Chondrocyte (in vitro differentiated cells): Measurements from ENCODE around the gene GLS. TPM values are rescaled to one million over a fixed set of nuclear protein-coding genes. Genes with fewer than 3 reads are reported as not detected.

Source experiments
- DNase-seq: peaks from one replicate; pipeline ENCODE4 v3.0.0; 2021; ENCODE audit warnings: mixed read lengths, low spot score
- H3K27ac Mint-ChIP-seq: one replicate; pipeline ENCODE4 v1.8.0; 2021; ENCODE audit warnings: mild to moderate bottlenecking, moderate library complexity, mixed read lengths; ENCODE audit not compliant: unreplicated experiment
- H3K27me3 Mint-ChIP-seq: 2 replicates; pipeline ENCODE4 v1.8.0; 2021; ENCODE audit warnings: low read depth, mixed read lengths
- H3K36me3 Mint-ChIP-seq: 2 replicates; pipeline ENCODE4 v1.8.0; 2021; ENCODE audit warnings: low read depth, mixed read lengths
- H3K4me1 Mint-ChIP-seq: 2 replicates; pipeline ENCODE4 v1.8.0; 2021; ENCODE audit warnings: low read depth, mild to moderate bottlenecking, mixed read lengths
- H3K4me3 Mint-ChIP-seq: one replicate; pipeline ENCODE4 v1.8.0; 2021; ENCODE audit warnings: mild to moderate bottlenecking, moderate library complexity, mixed read lengths; ENCODE audit not compliant: unreplicated experiment
- H3K9me3 Mint-ChIP-seq: 2 replicates; pipeline ENCODE4 v1.8.0; 2021; ENCODE audit warnings: low read depth, mixed read lengths
- total RNA-seq: library from RNA; stranded (reverse); gene quantifications from 3 replicates; pipeline ENCODE4 v1.2.1, GENCODE V29; 2021
- TF ChIP-seq, protein P1 (sequence below): fragments of 200-600 bp; sonication (generic); IDR thresholded peaks from 2 replicates; pipeline ENCODE4 v1.5.0; 2021; ENCODE audit warnings: antibody characterized with exemption, mild to moderate bottlenecking, moderate library complexity

GLS gene
- total RNA-seq, 1 donor from 2014 or later, result 234 TPM

DNA sequence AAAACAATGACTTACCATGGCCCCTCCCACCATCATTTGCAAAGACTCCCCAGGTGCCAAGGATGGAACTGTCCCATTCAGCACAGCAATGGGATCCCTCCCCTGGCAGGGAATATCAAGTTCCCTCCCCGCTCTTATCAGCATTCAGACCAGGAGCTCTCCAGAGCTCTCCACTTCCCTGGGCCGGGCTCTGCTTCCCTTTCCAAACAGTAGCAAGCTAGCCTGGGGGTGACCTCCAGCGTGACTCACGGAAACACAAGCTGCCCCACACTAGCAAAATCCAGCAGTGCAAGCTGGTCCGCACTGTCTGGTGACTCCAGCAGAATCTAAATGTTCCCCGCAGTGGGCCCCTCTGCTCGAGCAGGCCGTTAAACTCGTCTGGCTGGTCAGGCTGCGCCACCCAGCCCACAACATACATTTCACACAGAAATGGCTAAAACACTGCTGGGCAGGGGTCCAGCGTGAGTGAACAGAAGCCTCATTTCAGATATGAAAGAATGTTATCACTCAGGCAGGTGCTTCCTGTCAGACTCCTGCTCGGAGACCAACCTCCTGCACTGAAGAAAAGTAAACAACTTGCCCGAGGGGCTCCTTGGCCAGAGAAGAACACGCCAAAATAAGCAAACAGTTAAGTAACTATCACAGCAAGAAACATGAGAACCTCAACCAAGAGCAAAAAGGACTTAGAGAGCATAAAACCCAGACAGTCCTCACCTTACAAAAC, 99.4 kb downstream of the GLS start:
- Mint-ChIP-seq H3K27me3 (no peaks in the 10 kb centered on the region), H3K4me3 (peak overlapping the region; percentile 39), H3K4me1 (peaks cover 29% of the 10 kb centered on the region), H3K9me3 (no peaks in the 10 kb centered on the region), H3K27ac (peak overlapping the region; percentile 89), H3K36me3 (peaks cover 71% of the 10 kb centered on the region)
- TF ChIP-seq, protein P1, sequence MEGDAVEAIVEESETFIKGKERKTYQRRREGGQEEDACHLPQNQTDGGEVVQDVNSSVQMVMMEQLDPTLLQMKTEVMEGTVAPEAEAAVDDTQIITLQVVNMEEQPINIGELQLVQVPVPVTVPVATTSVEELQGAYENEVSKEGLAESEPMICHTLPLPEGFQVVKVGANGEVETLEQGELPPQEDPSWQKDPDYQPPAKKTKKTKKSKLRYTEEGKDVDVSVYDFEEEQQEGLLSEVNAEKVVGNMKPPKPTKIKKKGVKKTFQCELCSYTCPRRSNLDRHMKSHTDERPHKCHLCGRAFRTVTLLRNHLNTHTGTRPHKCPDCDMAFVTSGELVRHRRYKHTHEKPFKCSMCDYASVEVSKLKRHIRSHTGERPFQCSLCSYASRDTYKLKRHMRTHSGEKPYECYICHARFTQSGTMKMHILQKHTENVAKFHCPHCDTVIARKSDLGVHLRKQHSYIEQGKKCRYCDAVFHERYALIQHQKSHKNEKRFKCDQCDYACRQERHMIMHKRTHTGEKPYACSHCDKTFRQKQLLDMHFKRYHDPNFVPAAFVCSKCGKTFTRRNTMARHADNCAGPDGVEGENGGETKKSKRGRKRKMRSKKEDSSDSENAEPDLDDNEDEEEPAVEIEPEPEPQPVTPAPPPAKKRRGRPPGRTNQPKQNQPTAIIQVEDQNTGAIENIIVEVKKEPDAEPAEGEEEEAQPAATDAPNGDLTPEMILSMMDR, result peak; percentile 40
- DNase-seq, result no peak

DNA sequence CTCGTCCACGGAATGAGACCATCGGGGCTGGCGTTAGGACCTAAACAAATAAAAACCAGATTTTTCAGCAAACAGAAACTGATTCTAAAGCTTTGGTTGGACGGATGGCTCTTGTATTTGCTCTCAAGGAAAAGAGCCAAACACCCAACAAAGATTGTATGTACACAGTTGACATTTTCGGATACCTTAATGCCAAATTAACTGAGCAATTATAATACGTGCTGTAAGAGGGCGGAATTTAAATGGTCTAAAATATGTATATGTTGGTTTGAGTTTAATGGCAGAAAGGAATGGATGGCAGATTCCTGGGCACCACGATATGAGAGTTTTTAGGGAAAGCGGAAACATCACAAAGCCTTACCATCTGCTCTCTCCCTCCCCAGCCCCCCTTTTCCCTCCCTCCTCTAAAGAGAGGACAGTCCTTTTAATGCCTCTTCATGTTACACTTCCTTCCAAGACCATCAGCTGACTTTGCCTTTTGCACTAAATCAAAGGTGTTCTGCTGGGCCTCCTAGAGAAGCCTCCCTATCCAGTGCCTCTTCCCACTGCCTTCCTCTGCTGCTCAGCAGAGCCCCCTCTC, 100.1 kb downstream of the GLS start:
- H3K36me3 Mint-ChIP-seq, result peaks cover 70% of the 10 kb centered on the region
- TF ChIP-seq, protein P1, result no peak

DNA sequence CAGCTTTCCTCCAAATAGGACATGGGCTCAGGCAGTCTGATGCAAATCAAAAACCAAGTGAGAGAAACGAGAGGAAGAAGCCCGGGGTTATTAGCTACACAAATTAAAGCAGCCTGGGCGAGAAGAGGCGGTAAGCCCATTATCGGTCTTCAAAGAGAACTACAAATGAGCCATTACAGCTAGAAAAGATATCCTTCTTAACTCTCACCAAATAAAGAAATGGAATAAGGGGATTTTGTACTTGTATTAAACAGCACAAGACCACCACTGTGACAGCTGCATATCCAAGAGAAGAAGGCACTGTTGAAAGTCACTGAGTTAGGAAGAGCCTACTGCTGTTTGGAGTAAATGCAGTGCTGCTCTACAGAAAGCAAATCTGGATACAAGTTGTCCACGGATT, 100.7 kb downstream of the GLS start:
- Mint-ChIP-seq H3K4me1 (peaks cover 29% of the 10 kb centered on the region), H3K27ac (peak overlapping the region; percentile 83), H3K27me3 (no peaks in the 10 kb centered on the region), H3K4me3 (no peak overlapping the region), H3K9me3 (no peaks in the 10 kb centered on the region), H3K36me3 (peaks cover 72% of the 10 kb centered on the region)
- TF ChIP-seq, protein P1, result no peak
- DNase-seq, result no peak

More for the DNA sequence above, 100.1 kb downstream of the GLS start:
- H3K9me3 Mint-ChIP-seq, result no peaks in the 10 kb centered on the region
- peaks cover 29% of the 10 kb centered on the region for H3K4me1 Mint-ChIP-seq
- DNase-seq, result no peak
- no peaks in the 10 kb centered on the region for H3K27me3 Mint-ChIP-seq
- H3K4me3 Mint-ChIP-seq, result peak overlapping the region; percentile 39
- H3K27ac Mint-ChIP-seq, result peak overlapping the region; percentile 89

DNA sequence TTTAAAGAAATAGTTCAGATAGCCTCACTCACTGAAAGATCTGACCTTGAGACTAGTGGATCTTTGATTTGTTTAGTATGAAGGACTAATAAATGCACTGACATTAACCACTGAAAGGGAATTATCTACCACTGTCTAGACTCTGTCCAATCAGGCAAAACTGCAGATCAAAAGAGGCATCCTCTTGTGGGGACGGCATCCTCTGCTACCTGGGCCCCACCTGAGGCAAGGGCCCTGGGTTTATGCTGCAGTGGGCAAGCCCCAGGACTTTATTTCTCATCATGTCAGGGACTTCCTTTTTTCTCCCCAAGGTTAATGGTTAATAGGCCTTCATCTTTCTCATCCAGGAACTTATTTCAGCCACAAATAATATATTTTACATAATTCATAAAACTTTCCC, 101.1 kb downstream of the GLS start:
- DNase-seq, result no peak
- TF ChIP-seq, protein P1, result no peak
- Mint-ChIP-seq H3K36me3 (peaks cover 70% of the 10 kb centered on the region), H3K27me3 (no peaks in the 10 kb centered on the region), H3K27ac (no peak overlapping the region), H3K9me3 (no peaks in the 10 kb centered on the region), H3K4me3 (no peak overlapping the region), H3K4me1 (peaks cover 29% of the 10 kb centered on the region)

DNA sequence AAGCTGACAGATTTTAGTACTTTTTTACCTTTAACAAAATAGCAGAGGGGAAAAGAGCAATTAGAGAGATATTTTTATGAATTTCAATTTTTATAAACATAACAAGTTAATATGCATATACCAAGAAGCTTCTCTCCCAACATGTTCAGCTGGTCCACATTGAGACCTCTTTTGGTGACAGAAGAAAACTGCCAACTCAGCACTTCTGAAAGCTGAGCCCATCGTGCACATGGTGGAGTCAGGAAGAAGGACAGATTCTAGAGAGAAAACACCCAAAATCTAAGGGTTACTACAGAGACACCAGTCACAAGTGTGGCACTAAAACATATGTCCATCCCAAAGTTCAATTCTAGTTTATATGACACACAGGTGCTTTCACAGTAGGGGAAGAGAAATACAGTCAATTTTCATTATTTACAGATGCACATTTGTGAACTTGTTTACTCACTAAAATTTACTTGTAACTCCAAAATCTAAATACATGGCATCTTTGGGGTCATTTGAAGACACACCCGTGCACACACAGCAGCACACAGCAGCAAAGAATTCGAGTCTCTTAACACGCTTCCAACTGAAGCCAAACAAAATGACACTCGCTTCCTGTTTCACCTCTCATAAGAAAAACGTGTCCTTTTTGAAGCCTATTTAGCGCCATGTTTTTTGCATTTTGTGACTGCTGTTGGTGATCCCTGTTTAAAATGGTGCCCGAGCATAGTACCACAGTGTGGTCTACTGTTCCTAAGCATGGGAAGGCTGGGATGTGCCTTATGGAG, 101.8 kb downstream of the GLS start:
- H3K27ac Mint-ChIP-seq, result no peak overlapping the region

More for the DNA sequence above, 101.8 kb downstream of the GLS start:
- no peak overlapping the region for H3K4me3 Mint-ChIP-seq
- TF ChIP-seq, protein P1, result no peak
- peaks cover 29% of the 10 kb centered on the region for H3K4me1 Mint-ChIP-seq
- DNase-seq, result no peak
- H3K27me3 Mint-ChIP-seq, result no peaks in the 10 kb centered on the region
- peaks cover 70% of the 10 kb centered on the region for H3K36me3 Mint-ChIP-seq
- H3K9me3 Mint-ChIP-seq, result no peaks in the 10 kb centered on the region
